ENCODE results near the gene TPM2. TPM values are rescaled to one million over a fixed set of nuclear protein-coding genes. Genes with fewer than 3 reads are reported as not detected.

The TPM2 gene
- total and polyA plus RNA-seq, 9 of the 15 experiments (the other 6 are each of a cell fraction or from before 2014, with no cell fraction given) = 0.28 to 16.1 (median 4.5) TPM

GRCh38 chr9:35705836-35706430, 16.2 kb upstream of the TPM2 start (continued):
- TF ChIP-seq HNRNPLL (IDR thresholded peaks at IDR 0.05; ENCODE audit: low read depth, low read length, poor library complexity, severe bottlenecking) = no peak
- TF ChIP-seq MIER1 (IDR thresholded peaks at IDR 0.05; ENCODE audit: low read depth) = no peak
- no peak for TF ChIP-seq HLTF (IDR thresholded peaks at IDR 0.05)
- TF ChIP-seq SAFB2 (IDR thresholded peaks at IDR 0.05; ENCODE audit: borderline replicate concordance, low read depth, low read length, severe bottlenecking) = no peak
- no peak for TF ChIP-seq CBFB (CRISPR knock-in tag; IDR thresholded peaks at IDR 0.05)
- no peak for TF ChIP-seq ZNF175 (CRISPR knock-in tag; IDR thresholded peaks at IDR 0.05; ENCODE audit: low read depth)
- no peak for TF ChIP-seq PREB (CRISPR knock-in tag; IDR thresholded peaks at IDR 0.05)
- TF ChIP-seq THRA (IDR thresholded peaks at IDR 0.05) = no peak

- ATAC-seq = no peak
- 64% methylated on average over 6 of the region's 8 CpGs for WGBS (ENCODE audit: insufficient coverage, low coverage, missing lambda C conversion rate)
- no peak for FAIRE-seq
- Histone ChIP-seq H3K36me3 (ENCODE audit: control insufficient read depth, insufficient read depth, low read length) (peaks cover 92% of the 10 kb centered on the region), H3K9me3 (replicated peaks; ENCODE audit: control insufficient read depth, insufficient read depth, low read depth, low read length) (no peaks in the 10 kb centered on the region), H3K27me3 (ENCODE audit: control insufficient read depth in 2 of 2, insufficient read depth in 2 of 2, low read length in 2 of 2) (no peaks in the 10 kb centered on the region), H3K4me1 (replicated peaks in 1 of 2; ENCODE audit: control insufficient read depth in 2 of 2, insufficient read depth in 2 of 2, low read length in 2 of 2) (no peaks in the 10 kb centered on the region), H3K4me3 (no peak overlapping the region), H2AFZ (ENCODE audit: low read depth, low read length) (no peak overlapping the region), H3K9me1 (ENCODE audit: control insufficient read depth, insufficient read depth, low read length) (peaks cover 3% of the 10 kb centered on the region), H3K79me2 (ENCODE audit: control insufficient read depth, insufficient read depth, low read length) (no peaks in the 10 kb centered on the region), H3K27ac (ENCODE audit: extremely low read depth, low read depth, low read length) (no peak overlapping the region), H3K4me2 (ENCODE audit: insufficient read depth, low read length) (no peak overlapping the region), H3K9ac (ENCODE audit: insufficient read depth in 1 of 2, low read depth in 2 of 2, low read length in 2 of 2) (no peak overlapping the region), H4K20me1 (replicated peaks; ENCODE audit: control insufficient read depth, insufficient read depth, low read length) (no peaks in the 10 kb centered on the region)
- in situ Hi-C loops (cut with MboI) (no loop called here), intact Hi-C loops (cut with micrococcal nuclease) (no loop called here)
- TF ChIP-seq ATF3 (IDR thresholded peaks at IDR 0.05) (no peak), ATF3 (CRISPR knock-in tag; conservative IDR thresholded peaks at IDR 0.05) (no peak)
- CTCF ChIA-PET (ENCODE audit: low intra/inter-chr PET ratio) = no interaction called here
- BruUV-seq (replicated peaks) = no TSS peak
- POLR2A ChIA-PET = interaction anchor here (0.6 to 1.7 kb wide), 5 partner anchors 9 to 31 kb away, joined by 3 to 6 read pairs (median 4); no protein-coding TSS in a partner anchor
- DNase-seq (ENCODE audit: extremely low read depth in 1 of 4, low spot score in 3 of 4) = no peak
Observed at GRCh38 chr9:35705372-35705771, 15.6 kb upstream of the TPM2 start.
